ENCODE measurements around the gene TNFRSF19.

The TNFRSF19 gene

GRCh38 chr13:23570921-23571315 lies 706 bp downstream of the TNFRSF19 start:
- H3K4me3 ChIP-seq (ENCODE audit: low read depth, low read length) = peak overlapping the region; percentile 48
- DNase-seq (ENCODE audit: low read depth) = peak; percentile 63
- TF ChIP-seq CTCF (conservative IDR thresholded peaks at IDR 0.05; ENCODE audit: low read depth, low read length) = peak; percentile 54

- peak overlapping the region; percentile 48 for H3K4me3 ChIP-seq (ENCODE audit: low read depth, low read length)
Observed at GRCh38 chr13:23571431-23571830, 1.2 kb downstream of the TNFRSF19 start.

GRCh38 chr13:23572836-23573235 lies 2.6 kb downstream of the TNFRSF19 start:
- no peak for DNase-seq (ENCODE audit: low read depth)
- TF ChIP-seq CTCF (conservative IDR thresholded peaks at IDR 0.05; ENCODE audit: low read depth, low read length) = no peak
- no peak overlapping the region for H3K4me3 ChIP-seq (ENCODE audit: low read depth, low read length)

More at GRCh38 chr13:23571431-23571830, 1.2 kb downstream of the TNFRSF19 start:
- DNase-seq (ENCODE audit: low read depth) = no peak
- TF ChIP-seq CTCF (conservative IDR thresholded peaks at IDR 0.05; ENCODE audit: low read depth, low read length) = no peak

- TF ChIP-seq CTCF (conservative IDR thresholded peaks at IDR 0.05; ENCODE audit: low read depth, low read length) = no peak
- H3K4me3 ChIP-seq (ENCODE audit: low read depth, low read length) = no peak overlapping the region
- DNase-seq (ENCODE audit: low read depth) = no peak
Observed at GRCh38 chr13:23574421-23575145, 4.4 kb downstream of the TNFRSF19 start.

GRCh38 chr13:23575632-23576031 lies 5.4 kb downstream of the TNFRSF19 start:
- H3K4me3 ChIP-seq (ENCODE audit: low read depth, low read length) = no peak overlapping the region
- no peak for DNase-seq (ENCODE audit: low read depth)
- TF ChIP-seq CTCF (conservative IDR thresholded peaks at IDR 0.05; ENCODE audit: low read depth, low read length) = no peak

GRCh38 chr13:23578411-23579071 lies 8.3 kb downstream of the TNFRSF19 start:
- H3K4me3 ChIP-seq (ENCODE audit: low read depth, low read length) = peak overlapping the region; percentile 85
- DNase-seq (ENCODE audit: low read depth) = peak; percentile 84
- TF ChIP-seq CTCF (conservative IDR thresholded peaks at IDR 0.05; ENCODE audit: low read depth, low read length) = peak; percentile 79

Measured in choroid plexus epithelial cell (primary cell).